ENCODE data around the gene OTX2. TPM values are rescaled to one million over a fixed set of nuclear protein-coding genes. Genes with fewer than 3 reads are reported as not detected.

OTX2 gene
- total RNA-seq, 4 donors from 2014 or later = not detected

GRCh38 chr14:56816574-56817391, 6.5 kb upstream of the OTX2 start:
- H3K4me3 ChIP-seq = no peak overlapping the region
- H3K27me3 ChIP-seq = peaks cover 96% of the 10 kb centered on the region
- no peak overlapping the region for H3K27ac ChIP-seq
- 9% methylated on average over 31 of the region's 66 CpGs for WGBS
- H3K9me3 ChIP-seq = no peaks in the 10 kb centered on the region
- TF ChIP-seq POLR2A (IDR thresholded peaks at IDR 0.05) (no peak), CTCF (IDR thresholded peaks at IDR 0.05) (no peak), POLR2AphosphoS5 (IDR thresholded peaks at IDR 0.05) (no peak), EP300 (IDR thresholded peaks at IDR 0.05) (no peak)
- peaks cover 24% of the 10 kb centered on the region for H3K4me1 ChIP-seq
- H3K36me3 ChIP-seq = no peaks in the 10 kb centered on the region
- no peak for DNase-seq (ENCODE audit: low spot score in 2 of 2)

- Histone ChIP-seq H3K4me1 (peaks cover 24% of the 10 kb centered on the region), H3K4me3 (no peak overlapping the region), H3K27ac (no peak overlapping the region), H3K27me3 (peaks cover 98% of the 10 kb centered on the region), H3K36me3 (no peaks in the 10 kb centered on the region), H3K9me3 (no peaks in the 10 kb centered on the region)
- no peak for TF ChIP-seq CTCF (IDR thresholded peaks at IDR 0.05)
- TF ChIP-seq POLR2A (IDR thresholded peaks at IDR 0.05) = no peak
- no peak for TF ChIP-seq POLR2AphosphoS5 (IDR thresholded peaks at IDR 0.05)
- TF ChIP-seq EP300 (IDR thresholded peaks at IDR 0.05) = no peak
- 20% methylated on average over 5 of the region's 5 CpGs for WGBS
- no peak for DNase-seq (ENCODE audit: low spot score in 2 of 2)
Observed at GRCh38 chr14:56815745-56816144, 5.5 kb upstream of the OTX2 start.

- no peak for DNase-seq (ENCODE audit: low spot score in 2 of 2)
- 11% methylated on average over 4 of the region's 4 CpGs for WGBS
- peaks cover 24% of the 10 kb centered on the region for H3K4me1 ChIP-seq
- H3K36me3 ChIP-seq = no peaks in the 10 kb centered on the region
- no peaks in the 10 kb centered on the region for H3K9me3 ChIP-seq
- H3K4me3 ChIP-seq = no peak overlapping the region
- no peak overlapping the region for H3K27ac ChIP-seq
- H3K27me3 ChIP-seq = peaks cover 99% of the 10 kb centered on the region
- TF ChIP-seq POLR2AphosphoS5 (IDR thresholded peaks at IDR 0.05) (no peak), EP300 (IDR thresholded peaks at IDR 0.05) (no peak), POLR2A (IDR thresholded peaks at IDR 0.05) (no peak), CTCF (IDR thresholded peaks at IDR 0.05) (no peak)
Observed at GRCh38 chr14:56814969-56815700, 4.9 kb upstream of the OTX2 start.

- TF ChIP-seq POLR2AphosphoS5 (IDR thresholded peaks at IDR 0.05) (no peak), CTCF (IDR thresholded peaks at IDR 0.05) (no peak), POLR2A (IDR thresholded peaks at IDR 0.05) (no peak), EP300 (IDR thresholded peaks at IDR 0.05) (no peak)
- peaks cover 27% of the 10 kb centered on the region for H3K4me1 ChIP-seq
Observed at GRCh38 chr14:56814519-56814959, 4.3 kb upstream of the OTX2 start.

GRCh38 chr14:56813143-56813551, 2.9 kb upstream of the OTX2 start:
- Histone ChIP-seq H3K36me3 (no peaks in the 10 kb centered on the region), H3K9me3 (no peaks in the 10 kb centered on the region), H3K4me3 (no peak overlapping the region), H3K27ac (no peak overlapping the region), H3K4me1 (peaks cover 40% of the 10 kb centered on the region), H3K27me3 (peaks cover 100% of the 10 kb centered on the region)
- TF ChIP-seq EP300 (IDR thresholded peaks at IDR 0.05) (no peak), CTCF (IDR thresholded peaks at IDR 0.05) (no peak), POLR2AphosphoS5 (IDR thresholded peaks at IDR 0.05) (no peak), POLR2A (IDR thresholded peaks at IDR 0.05) (no peak)
- WGBS = 7% methylated on average over 3 of the region's 3 CpGs
- no peak for DNase-seq (ENCODE audit: low spot score in 2 of 2)

More at GRCh38 chr14:56814519-56814959, 4.3 kb upstream of the OTX2 start:
- peaks cover 99% of the 10 kb centered on the region for H3K27me3 ChIP-seq
- WGBS = 11% methylated on average over 7 of the region's 7 CpGs
- H3K27ac ChIP-seq = no peak overlapping the region
- H3K36me3 ChIP-seq = no peaks in the 10 kb centered on the region
- H3K9me3 ChIP-seq = no peaks in the 10 kb centered on the region
- DNase-seq (ENCODE audit: low spot score in 2 of 2) = no peak
- H3K4me3 ChIP-seq = no peak overlapping the region

All from suprapubic skin (tissue), 4 donors.